AG04449 (cell line): ENCODE measurements around the gene QDPR.
"Not testable (repeated sequence)": the region's sequence is repeated elsewhere in the genome, so short reads cannot be mapped to it uniquely, and the experiment has no call there.

Source experiments
- CTCF ChIA-PET: fragments of 350-600 bp; formaldehyde crosslinking; extraction: SDS; loops from one replicate; lab custom pipeline; 2021; ENCODE audit warnings: antibody characterized with exemption; lab: Yijun Ruan, JAX
- POLR2A ChIA-PET: fragments of 400-600, 350-600 bp; formaldehyde crosslinking; extraction: SDS; loops from one replicate; lab custom pipeline; 2020; ENCODE audit warnings: antibody characterized with exemption, inconsistent platforms; lab: Yijun Ruan, JAX
- DNase-seq: peaks from one replicate; pipeline ENCODE4 v3.0.0-alpha.2; 2010; ENCODE audit warnings: low read depth, low spot score
- H3K4me3 ChIP-seq: 2 replicates; pipeline ENCODE4 v1.5.1; 2011; ENCODE audit warnings: low read depth, mild to moderate bottlenecking, control low read depth, low read length
- TF ChIP-seq, protein P1 (sequence below): IDR thresholded peaks from one replicate; pipeline ENCODE4 v1.5.1; 2011; ENCODE audit warnings: mild to moderate bottlenecking, moderate library complexity, low read length, control low read depth, inconsistent platforms; ENCODE audit not compliant: insufficient read depth; ENCODE audit errors: missing control alignments

The QDPR gene

DNA sequence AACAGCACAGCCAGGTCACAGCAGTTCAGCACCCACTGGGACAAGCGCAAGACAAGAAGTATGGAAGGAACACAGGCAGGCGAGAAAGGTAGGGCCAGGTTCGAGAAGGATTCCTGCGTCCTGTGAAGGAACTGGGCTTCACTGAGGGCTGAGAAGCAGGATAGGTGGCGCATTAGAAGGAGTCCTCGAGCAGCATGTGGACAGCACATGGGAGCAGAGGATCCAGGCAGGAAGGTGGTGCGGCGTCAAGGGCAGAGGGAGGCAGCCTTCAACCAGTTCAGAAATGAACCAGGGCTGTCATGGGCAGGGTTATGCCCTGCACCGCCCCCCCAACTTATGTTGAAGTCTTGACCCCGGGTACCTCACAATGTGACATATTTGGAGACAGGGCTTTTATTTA is 34.3 kb upstream of the QDPR start:
- TF ChIP-seq, protein P1, sequence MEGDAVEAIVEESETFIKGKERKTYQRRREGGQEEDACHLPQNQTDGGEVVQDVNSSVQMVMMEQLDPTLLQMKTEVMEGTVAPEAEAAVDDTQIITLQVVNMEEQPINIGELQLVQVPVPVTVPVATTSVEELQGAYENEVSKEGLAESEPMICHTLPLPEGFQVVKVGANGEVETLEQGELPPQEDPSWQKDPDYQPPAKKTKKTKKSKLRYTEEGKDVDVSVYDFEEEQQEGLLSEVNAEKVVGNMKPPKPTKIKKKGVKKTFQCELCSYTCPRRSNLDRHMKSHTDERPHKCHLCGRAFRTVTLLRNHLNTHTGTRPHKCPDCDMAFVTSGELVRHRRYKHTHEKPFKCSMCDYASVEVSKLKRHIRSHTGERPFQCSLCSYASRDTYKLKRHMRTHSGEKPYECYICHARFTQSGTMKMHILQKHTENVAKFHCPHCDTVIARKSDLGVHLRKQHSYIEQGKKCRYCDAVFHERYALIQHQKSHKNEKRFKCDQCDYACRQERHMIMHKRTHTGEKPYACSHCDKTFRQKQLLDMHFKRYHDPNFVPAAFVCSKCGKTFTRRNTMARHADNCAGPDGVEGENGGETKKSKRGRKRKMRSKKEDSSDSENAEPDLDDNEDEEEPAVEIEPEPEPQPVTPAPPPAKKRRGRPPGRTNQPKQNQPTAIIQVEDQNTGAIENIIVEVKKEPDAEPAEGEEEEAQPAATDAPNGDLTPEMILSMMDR = no peak
- POLR2A ChIA-PET = no interaction called here

DNA sequence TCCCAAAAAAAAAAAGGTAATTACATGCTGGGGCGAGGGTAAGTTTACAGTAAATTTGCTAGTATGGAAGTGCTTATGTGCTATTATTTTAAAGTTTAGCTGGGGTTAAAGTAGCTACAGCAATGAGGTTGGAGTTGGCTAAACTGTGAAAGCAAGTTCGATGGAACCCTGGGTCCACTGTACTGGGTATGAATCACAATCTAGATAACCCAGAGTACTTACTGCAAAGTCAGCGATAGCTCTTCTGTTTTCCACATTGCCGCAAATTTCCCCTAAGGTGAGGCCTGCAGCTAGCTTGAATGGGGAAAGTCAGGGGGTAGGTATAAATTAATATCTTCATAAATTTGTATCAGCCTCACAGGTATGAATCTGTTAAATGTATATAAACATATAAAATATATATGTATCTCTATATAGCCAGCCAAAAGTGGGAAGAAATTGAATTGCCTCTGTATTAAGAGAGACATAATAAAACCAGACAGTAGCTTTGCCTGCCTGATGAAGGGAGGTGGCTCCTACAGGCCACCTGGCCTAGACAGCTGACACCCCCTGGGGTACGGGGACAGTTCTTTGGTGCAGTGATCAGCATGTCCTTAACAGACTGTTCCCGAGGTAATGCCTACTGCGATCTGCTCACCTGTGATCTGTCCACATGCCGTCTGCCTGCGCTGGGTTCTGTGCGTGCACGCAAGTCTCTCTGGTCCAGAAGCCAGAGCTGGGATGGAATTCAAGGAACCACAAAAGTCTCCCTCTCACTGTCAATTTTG is 33.7 kb upstream of the QDPR start:
- CTCF ChIA-PET = interaction anchor here (1.1 to 7.4 kb wide), 4 partner anchors 8 to 271 kb away, joined by 4 to 123 read pairs (median 57); partner anchors contain the start of genes DCAF16 and NCAPG

More for the DNA sequence above, 34.3 kb upstream of the QDPR start:
- H3K4me3 ChIP-seq = no peak overlapping the region
- CTCF ChIA-PET = interaction anchor here (1.4 to 7.4 kb wide), 4 partner anchors 9 to 261 kb away, joined by 4 to 123 read pairs (median 57); partner anchors contain the start of genes DCAF16 and NCAPG
- DNase-seq = no peak

DNA sequence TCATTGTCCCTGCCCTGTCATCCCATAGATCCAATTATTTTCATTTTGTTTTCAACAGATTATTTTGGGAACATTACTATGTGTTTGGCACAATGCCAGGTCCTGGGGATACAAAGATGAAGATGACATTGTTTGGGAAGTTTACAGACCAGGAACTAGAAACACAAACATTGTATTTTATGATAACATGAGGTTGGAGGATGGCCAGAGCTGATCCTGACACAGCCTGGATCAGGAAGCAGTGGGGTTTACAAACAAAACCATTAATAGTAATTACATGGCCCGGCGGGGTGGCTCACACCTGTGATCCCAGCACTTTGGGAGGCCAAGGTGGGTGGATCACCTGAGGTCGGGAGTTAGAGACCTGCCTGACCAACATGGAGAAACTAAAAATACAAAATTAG is 32.9 kb upstream of the QDPR start:
- TF ChIP-seq, protein P1 = no peak
- no peak for DNase-seq
- ChIA-PET POLR2A (no interaction called here), CTCF (interaction anchor here (1.1 to 7.4 kb wide), 3 partner anchors 92 to 271 kb away, joined by 4 to 123 read pairs (median 105); partner anchors contain the start of genes DCAF16 and NCAPG)
- H3K4me3 ChIP-seq = no peak overlapping the region

More for the DNA sequence above, 33.7 kb upstream of the QDPR start:
- POLR2A ChIA-PET = no interaction called here
- no peak for DNase-seq
- no peak overlapping the region for H3K4me3 ChIP-seq
- TF ChIP-seq, protein P1 = no peak

DNA sequence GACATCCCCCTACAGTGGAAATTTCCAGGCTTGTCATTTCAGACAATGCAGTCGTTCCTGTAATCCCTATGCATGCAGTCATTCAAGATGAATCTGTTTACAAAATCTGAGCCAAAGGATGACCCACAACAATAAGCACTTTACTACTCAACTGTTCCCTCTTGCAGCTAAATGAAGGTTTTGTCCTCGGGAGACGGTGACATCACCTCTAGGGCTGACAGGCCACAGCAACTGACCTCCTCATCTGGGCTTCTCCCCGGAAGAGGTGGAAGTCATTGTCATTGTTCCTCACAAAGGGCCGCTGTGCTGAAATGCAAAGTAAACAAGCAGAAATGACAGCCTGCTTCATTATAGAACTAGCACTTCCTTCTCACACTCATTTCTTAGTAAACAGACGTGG is 32.3 kb upstream of the QDPR start:
- DNase-seq = no peak
- CTCF ChIA-PET = interaction anchor here (6.8 to 7.4 kb wide), 2 partner anchors 93 to 263 kb away, joined by 105 to 123 read pairs; partner anchors contain the start of genes DCAF16 and NCAPG
- POLR2A ChIA-PET = no interaction called here
- TF ChIP-seq, protein P1 = no peak
- H3K4me3 ChIP-seq = no peak overlapping the region

DNA sequence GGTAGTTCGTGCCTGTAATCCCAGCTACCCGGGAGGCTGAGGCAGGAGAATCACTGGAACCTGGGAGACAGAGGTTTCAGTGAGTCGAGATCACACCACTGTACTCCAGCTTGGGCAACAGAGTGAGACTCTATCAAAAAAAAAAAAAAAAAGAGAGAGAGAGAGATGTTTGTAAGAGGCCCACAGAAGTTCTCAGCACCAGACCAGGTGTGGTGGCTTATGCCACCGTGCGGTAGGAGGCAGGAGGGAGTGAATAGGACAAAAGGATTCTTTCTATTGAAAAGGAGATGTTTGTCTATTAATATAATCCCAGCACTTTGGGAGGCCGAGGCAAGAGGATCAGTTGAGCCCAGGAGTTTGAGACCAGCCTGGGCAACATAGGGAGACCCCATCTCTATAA is 25.2 kb upstream of the QDPR start:
- DNase-seq, POLR2A ChIA-PET, H3K4me3 ChIP-seq: not testable (repeated sequence)
- CTCF ChIA-PET = interaction anchor here (1.6 to 3.7 kb wide), 2 partner anchors 10 to 12 kb away, joined by 9 to 19 read pairs; no protein-coding TSS in a partner anchor

DNA sequence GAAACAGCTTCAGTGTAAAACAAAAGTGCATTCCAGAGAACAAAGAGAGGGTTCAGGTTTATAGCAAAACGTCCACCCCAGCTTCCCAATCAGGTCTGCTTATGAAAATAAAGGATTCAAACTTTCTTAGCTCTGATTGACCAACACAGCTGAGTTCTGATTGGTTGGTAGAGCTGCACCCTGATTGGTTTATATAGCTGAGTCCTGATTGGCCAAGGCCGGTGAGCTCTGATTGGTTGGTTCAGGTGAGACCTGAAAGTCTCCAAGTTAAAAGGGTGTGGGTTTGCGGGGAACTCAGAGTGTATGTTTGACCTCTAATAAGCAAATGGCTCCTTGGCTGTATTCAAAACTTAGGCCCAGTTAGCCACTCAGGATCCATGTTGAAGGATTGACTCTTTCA is 24.0 kb upstream of the QDPR start:
- no peak overlapping the region for H3K4me3 ChIP-seq
- DNase-seq = no peak
- TF ChIP-seq, protein P1 = no peak
- CTCF ChIA-PET = interaction anchor here (0.8 to 1.5 kb wide), 2 partner anchors 11 to 13 kb away, joined by 4 to 5 read pairs; no protein-coding TSS in a partner anchor
- POLR2A ChIA-PET = no interaction called here
